Keratinocyte (primary cell): Measurements from ENCODE around the gene KRTAP5-2.
"Not testable (repeated sequence)": the region's sequence is repeated elsewhere in the genome, so short reads cannot be mapped to it uniquely, and the experiment has no call there.

Experiments used
- EZH2 ChIP-seq: IDR thresholded peaks from one replicate; pipeline ENCODE4 v1.6.1; 2012; ENCODE audit warnings: inconsistent platforms, mild to moderate bottlenecking, low read length, moderate library complexity
- TF ChIP-seq, protein P1 (sequence below), 3 experiments: IDR thresholded peaks in 1 of 3; conservative IDR thresholded peaks in 1 of 3; optimal IDR thresholded peaks in 1 of 3; 2 replicates in 2 of 3; 3 replicates in 1 of 3; pipeline versions ENCODE3 to v1.5.1; 2011; ENCODE audit warnings: low read length in 3 of 3, mild to moderate bottlenecking in 3 of 3, moderate library complexity in 2 of 3, control low read depth in 1 of 3, inconsistent platforms in 1 of 3; ENCODE audit not compliant: insufficient read depth in 2 of 3; ENCODE audit errors: extremely low read depth in 1 of 3

GRCh38 chr11:1596576-1597121, 1.4 kb downstream of the KRTAP5-2 start:
- TF ChIP-seq, protein P1, sequence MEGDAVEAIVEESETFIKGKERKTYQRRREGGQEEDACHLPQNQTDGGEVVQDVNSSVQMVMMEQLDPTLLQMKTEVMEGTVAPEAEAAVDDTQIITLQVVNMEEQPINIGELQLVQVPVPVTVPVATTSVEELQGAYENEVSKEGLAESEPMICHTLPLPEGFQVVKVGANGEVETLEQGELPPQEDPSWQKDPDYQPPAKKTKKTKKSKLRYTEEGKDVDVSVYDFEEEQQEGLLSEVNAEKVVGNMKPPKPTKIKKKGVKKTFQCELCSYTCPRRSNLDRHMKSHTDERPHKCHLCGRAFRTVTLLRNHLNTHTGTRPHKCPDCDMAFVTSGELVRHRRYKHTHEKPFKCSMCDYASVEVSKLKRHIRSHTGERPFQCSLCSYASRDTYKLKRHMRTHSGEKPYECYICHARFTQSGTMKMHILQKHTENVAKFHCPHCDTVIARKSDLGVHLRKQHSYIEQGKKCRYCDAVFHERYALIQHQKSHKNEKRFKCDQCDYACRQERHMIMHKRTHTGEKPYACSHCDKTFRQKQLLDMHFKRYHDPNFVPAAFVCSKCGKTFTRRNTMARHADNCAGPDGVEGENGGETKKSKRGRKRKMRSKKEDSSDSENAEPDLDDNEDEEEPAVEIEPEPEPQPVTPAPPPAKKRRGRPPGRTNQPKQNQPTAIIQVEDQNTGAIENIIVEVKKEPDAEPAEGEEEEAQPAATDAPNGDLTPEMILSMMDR (optimal IDR thresholded peaks at IDR 0.05 in 1 of 3, IDR thresholded peaks at IDR 0.05 in 1 of 3, conservative IDR thresholded peaks at IDR 0.05 in 1 of 3; ENCODE audit: extremely low read depth in 1 of 3, insufficient read depth in 2 of 3, low read length in 3 of 3): not testable (repeated sequence)
- not testable (repeated sequence) for TF ChIP-seq EZH2
